Measurements from ENCODE around the gene SYT5. TPM values are rescaled to one million over a fixed set of nuclear protein-coding genes. Genes with fewer than 3 reads are reported as not detected.
"Not testable (repeated sequence)": the region's sequence is repeated elsewhere in the genome, so short reads cannot be mapped to it uniquely, and the experiment has no call there.

Gene SYT5
- total and polyA plus RNA-seq, 2 donors (not counting 1 experiment from before 2014, with no cell fraction given) = 0.05 to 0.50 TPM

GRCh38 chr19:55226788-55227187 lies 46.7 kb upstream of the SYT5 start:
- H3K27ac ChIP-seq (ENCODE audit: insufficient read depth, low read length) = no peak overlapping the region
- H3K9ac ChIP-seq (ENCODE audit: insufficient read depth, low read length) = no peak overlapping the region
- no peak overlapping the region for H2AFZ ChIP-seq (ENCODE audit: low read length)
- peaks cover 23% of the 10 kb centered on the region for H3K36me3 ChIP-seq (ENCODE audit: control insufficient read depth, insufficient read depth, low read length)
- TF ChIP-seq CTCF (conservative IDR thresholded peaks at IDR 0.05 in 1 of 2, IDR thresholded peaks at IDR 0.05 in 1 of 2; ENCODE audit: low read depth in 1 of 2, low read length in 2 of 2) (no peak), EZH2 (IDR thresholded peaks at IDR 0.05; ENCODE audit: low read length, missing control alignments) (no peak)
- H3K4me1 ChIP-seq (ENCODE audit: control insufficient read depth, extremely low read depth, insufficient read depth, low read length) = no peaks in the 10 kb centered on the region
- H4K20me1 ChIP-seq (ENCODE audit: control insufficient read depth, extremely low read depth, insufficient read depth, low read length) = no peaks in the 10 kb centered on the region
- H3K79me2 ChIP-seq (ENCODE audit: control insufficient read depth, insufficient read depth, low read length) = no peaks in the 10 kb centered on the region
- H3K4me3 ChIP-seq (replicated peaks in 1 of 4; ENCODE audit: control extremely low read depth in 1 of 4, insufficient read depth in 1 of 4, low read depth in 3 of 4, low read length in 4 of 4) = no peak overlapping the region
- H3K27me3 ChIP-seq (ENCODE audit: control insufficient read depth, insufficient read depth, low read length) = no peaks in the 10 kb centered on the region
- no peaks in the 10 kb centered on the region for H3K9me3 ChIP-seq (ENCODE audit: control insufficient read depth, insufficient read depth, low read depth, low read length)
- H3K4me2 ChIP-seq (ENCODE audit: extremely low read depth, insufficient read depth, low read length) = no peak overlapping the region
- no peak for DNase-seq (ENCODE audit: low read depth in 2 of 2)

GRCh38 chr19:55226273-55226672 lies 46.2 kb upstream of the SYT5 start:
- H3K9me3 ChIP-seq (ENCODE audit: control insufficient read depth, insufficient read depth, low read depth, low read length) = no peaks in the 10 kb centered on the region
- H3K4me3 ChIP-seq (replicated peaks in 1 of 4; ENCODE audit: control extremely low read depth in 1 of 4, insufficient read depth in 1 of 4, low read depth in 3 of 4, low read length in 4 of 4) = no peak overlapping the region
- DNase-seq (ENCODE audit: low read depth in 2 of 2) = no peak
- no peak overlapping the region for H3K9ac ChIP-seq (ENCODE audit: insufficient read depth, low read length)
- H3K79me2 ChIP-seq (ENCODE audit: control insufficient read depth, insufficient read depth, low read length) = no peaks in the 10 kb centered on the region
- no peaks in the 10 kb centered on the region for H3K4me1 ChIP-seq (ENCODE audit: control insufficient read depth, extremely low read depth, insufficient read depth, low read length)
- no peak overlapping the region for H3K4me2 ChIP-seq (ENCODE audit: extremely low read depth, insufficient read depth, low read length)
- TF ChIP-seq EZH2 (IDR thresholded peaks at IDR 0.05; ENCODE audit: low read length, missing control alignments) (no peak), CTCF (conservative IDR thresholded peaks at IDR 0.05 in 1 of 2, IDR thresholded peaks at IDR 0.05 in 1 of 2; ENCODE audit: low read depth in 1 of 2, low read length in 2 of 2) (no peak)
- H4K20me1 ChIP-seq (ENCODE audit: control insufficient read depth, extremely low read depth, insufficient read depth, low read length) = no peaks in the 10 kb centered on the region
- no peaks in the 10 kb centered on the region for H3K27me3 ChIP-seq (ENCODE audit: control insufficient read depth, insufficient read depth, low read length)
- no peak overlapping the region for H2AFZ ChIP-seq (ENCODE audit: low read length)
- H3K27ac ChIP-seq (ENCODE audit: insufficient read depth, low read length) = no peak overlapping the region
- peaks cover 18% of the 10 kb centered on the region for H3K36me3 ChIP-seq (ENCODE audit: control insufficient read depth, insufficient read depth, low read length)

- no peaks in the 10 kb centered on the region for H3K79me2 ChIP-seq (ENCODE audit: control insufficient read depth, insufficient read depth, low read length)
- no peaks in the 10 kb centered on the region for H3K4me1 ChIP-seq (ENCODE audit: control insufficient read depth, extremely low read depth, insufficient read depth, low read length)
- no peak overlapping the region for H2AFZ ChIP-seq (ENCODE audit: low read length)
- H3K27ac ChIP-seq (ENCODE audit: insufficient read depth, low read length) = no peak overlapping the region
- H3K27me3 ChIP-seq (ENCODE audit: control insufficient read depth, insufficient read depth, low read length) = no peaks in the 10 kb centered on the region
- H3K36me3 ChIP-seq (ENCODE audit: control insufficient read depth, insufficient read depth, low read length) = peaks cover 15% of the 10 kb centered on the region
- H3K9me3 ChIP-seq (ENCODE audit: control insufficient read depth, insufficient read depth, low read depth, low read length) = no peaks in the 10 kb centered on the region
- H3K4me2 ChIP-seq (ENCODE audit: extremely low read depth, insufficient read depth, low read length) = no peak overlapping the region
- H3K9ac ChIP-seq (ENCODE audit: insufficient read depth, low read length) = no peak overlapping the region
- H3K4me3 ChIP-seq (replicated peaks in 1 of 4; ENCODE audit: control extremely low read depth in 1 of 4, insufficient read depth in 1 of 4, low read depth in 3 of 4, low read length in 4 of 4) = no peak overlapping the region
- H4K20me1 ChIP-seq (ENCODE audit: control insufficient read depth, extremely low read depth, insufficient read depth, low read length) = no peaks in the 10 kb centered on the region
- TF ChIP-seq CTCF (conservative IDR thresholded peaks at IDR 0.05 in 1 of 2, IDR thresholded peaks at IDR 0.05 in 1 of 2; ENCODE audit: low read depth in 1 of 2, low read length in 2 of 2) (no peak), EZH2 (IDR thresholded peaks at IDR 0.05; ENCODE audit: low read length, missing control alignments) (no peak)
- no peak for DNase-seq (ENCODE audit: low read depth in 2 of 2)
Observed at GRCh38 chr19:55225415-55225958, 45.4 kb upstream of the SYT5 start.

- H3K9ac ChIP-seq (ENCODE audit: insufficient read depth, low read length); H2AFZ ChIP-seq (ENCODE audit: low read length); H3K27me3 ChIP-seq (ENCODE audit: control insufficient read depth, insufficient read depth, low read length); H3K4me1 ChIP-seq (ENCODE audit: control insufficient read depth, extremely low read depth, insufficient read depth, low read length); H3K9me3 ChIP-seq (ENCODE audit: control insufficient read depth, insufficient read depth, low read depth, low read length); DNase-seq (ENCODE audit: low read depth in 2 of 2); H3K79me2 ChIP-seq (ENCODE audit: control insufficient read depth, insufficient read depth, low read length); H3K4me3 ChIP-seq (replicated peaks in 1 of 4; ENCODE audit: control extremely low read depth in 1 of 4, insufficient read depth in 1 of 4, low read depth in 3 of 4, low read length in 4 of 4); H3K4me2 ChIP-seq (ENCODE audit: extremely low read depth, insufficient read depth, low read length); H3K27ac ChIP-seq (ENCODE audit: insufficient read depth, low read length); H4K20me1 ChIP-seq (ENCODE audit: control insufficient read depth, extremely low read depth, insufficient read depth, low read length): not testable (repeated sequence)
- peaks cover 12% of the 10 kb centered on the region for H3K36me3 ChIP-seq (ENCODE audit: control insufficient read depth, insufficient read depth, low read length)
Observed at GRCh38 chr19:55224679-55225414, 44.8 kb upstream of the SYT5 start.
